Loucy (cell line): Measurements from ENCODE around the gene CHRD.

Source experiments
- H2AFZ ChIP-seq: fragments of 200-600 bp; sonication (generic); 2 replicates; pipeline ENCODE4 v1.6.0; 2016; ENCODE audit warnings: antibody characterized with exemption, mild to moderate bottlenecking, low read length, moderate library complexity
- H3F3A ChIP-seq: fragments of 200-600 bp; 2 replicates; pipeline ENCODE4 v1.6.0; 2016; ENCODE audit warnings: antibody characterized with exemption, low read depth, mild to moderate bottlenecking
- H3K27me3 ChIP-seq: fragments of 200-600 bp; sonication (generic); 2 replicates; pipeline ENCODE4 v1.6.1; 2014; ENCODE audit warnings: low read length, mild to moderate bottlenecking; ENCODE audit not compliant: insufficient read depth, poor library complexity, severe bottlenecking
- H3K36me3 ChIP-seq: fragments of 200-600 bp; sonication (generic); 2 replicates; pipeline ENCODE4 v1.6.1; 2016; ENCODE audit warnings: low read length; ENCODE audit not compliant: insufficient read depth
- H3K4me1 ChIP-seq: fragments of 200-600 bp; sonication (generic); 2 replicates; pipeline ENCODE4 v1.5.1; 2014; ENCODE audit warnings: low read length, mild to moderate bottlenecking; ENCODE audit not compliant: insufficient read depth, poor library complexity, severe bottlenecking
- H3K4me2 ChIP-seq: fragments of 200-600 bp; sonication (generic); 2 replicates; pipeline ENCODE4 v1.6.0; 2014; ENCODE audit warnings: antibody characterized with exemption, low read length, low read depth, mild to moderate bottlenecking; ENCODE audit not compliant: poor library complexity, severe bottlenecking
- H3K4me3 ChIP-seq: fragments of 200-600 bp; sonication (generic); 2 replicates; pipeline ENCODE4 v1.5.1; 2014; ENCODE audit warnings: low read length, mild to moderate bottlenecking, mixed read lengths; ENCODE audit not compliant: poor library complexity, severe bottlenecking
- H3K79me2 ChIP-seq: fragments of 200-600 bp; sonication (generic); 2 replicates; pipeline ENCODE4 v1.6.1; 2014; ENCODE audit warnings: low read length; ENCODE audit not compliant: insufficient read depth
- H3K9ac ChIP-seq: fragments of 200-600 bp; sonication (generic); 2 replicates; pipeline ENCODE4 v1.6.0; 2014; ENCODE audit warnings: mild to moderate bottlenecking, low read depth, low read length, moderate library complexity; ENCODE audit not compliant: poor library complexity, severe bottlenecking
- H3K9me2 ChIP-seq: fragments of 200-600 bp; sonication (generic); replicated peaks from 2 replicates; pipeline ENCODE4 v1.6.1; 2016; ENCODE audit warnings: low read depth, low read length, mixed read lengths
- H3K9me3 ChIP-seq: fragments of 200-600 bp; sonication (generic); 2 replicates; pipeline ENCODE4 v1.6.1; 2014; ENCODE audit warnings: mild to moderate bottlenecking, antibody characterized with exemption, low read length, low read depth; ENCODE audit not compliant: insufficient read depth
- H4K20me1 ChIP-seq: fragments of 200-600 bp; sonication (generic); 2 replicates; pipeline ENCODE4 v1.6.0; 2014; ENCODE audit warnings: antibody characterized with exemption, low read length, mild to moderate bottlenecking; ENCODE audit not compliant: insufficient read depth, poor library complexity, severe bottlenecking
- CTCF ChIP-seq: fragments of 200-600 bp; sonication (generic); conservative IDR thresholded peaks from 2 replicates; pipeline ENCODE4 v1.5.1; 2014; ENCODE audit warnings: mild to moderate bottlenecking, antibody characterized with exemption, low read length
- EZH2phosphoT487 ChIP-seq: fragments of 200-600 bp; IDR thresholded peaks from 2 replicates; pipeline ENCODE4 v1.6.1; 2018; ENCODE audit warnings: antibody characterized with exemption, mild to moderate bottlenecking, moderate library complexity, borderline replicate concordance

Gene CHRD

GRCh38 chr3:184335661-184336546, 44.0 kb upstream of the CHRD start:
- no peaks in the 10 kb centered on the region for H3K9me2 ChIP-seq
- no peaks in the 10 kb centered on the region for H3K27me3 ChIP-seq
- no peaks in the 10 kb centered on the region for H3K79me2 ChIP-seq
- no peak overlapping the region for H3K4me2 ChIP-seq
- no peaks in the 10 kb centered on the region for H3K9me3 ChIP-seq
- H3K36me3 ChIP-seq, result peaks cover 48% of the 10 kb centered on the region; the same call in 1 of the 2 replicates
- no peak overlapping the region for H3K4me3 ChIP-seq
- peaks cover under 1% of the 10 kb centered on the region for H3K4me1 ChIP-seq
- no peaks in the 10 kb centered on the region for H3F3A ChIP-seq
- no peak overlapping the region for H3K9ac ChIP-seq
- no peak for TF ChIP-seq CTCF
- TF ChIP-seq EZH2phosphoT487, result no peak
- H2AFZ ChIP-seq, result no peak overlapping the region
- H4K20me1 ChIP-seq, result peaks cover 21% of the 10 kb centered on the region

- no peaks in the 10 kb centered on the region for H3F3A ChIP-seq
- peaks cover 7% of the 10 kb centered on the region for H3K4me1 ChIP-seq
- H3K9me3 ChIP-seq, result no peaks in the 10 kb centered on the region
- H3K36me3 ChIP-seq, result peaks cover 39% of the 10 kb centered on the region; the same call in 1 of the 2 replicates
- H3K4me3 ChIP-seq, result no peak overlapping the region
- H3K4me2 ChIP-seq, result no peak overlapping the region
- H4K20me1 ChIP-seq, result peaks cover 21% of the 10 kb centered on the region
- no peak overlapping the region for H3K9ac ChIP-seq
- no peak overlapping the region for H2AFZ ChIP-seq
- H3K9me2 ChIP-seq, result no peaks in the 10 kb centered on the region
- TF ChIP-seq EZH2phosphoT487 (no peak), CTCF (no peak)
- no peaks in the 10 kb centered on the region for H3K79me2 ChIP-seq
- H3K27me3 ChIP-seq, result no peaks in the 10 kb centered on the region
These were observed 43.1 kb upstream of the CHRD start for GRCh38 chr3:184336547-184337398.

- Histone ChIP-seq H3K4me3 (no peak within 1 kb of the TSS), H3K9me2 (no peaks in the 10 kb centered on the region), H3K4me2 (no peak within 1 kb of the TSS), H3F3A (no peaks in the 10 kb centered on the region), H3K79me2 (no peaks in the 10 kb centered on the region), H3K27me3 (no peaks in the 10 kb centered on the region), H3K4me1 (peaks cover 7% of the 10 kb centered on the region), H2AFZ (no peak within 1 kb of the TSS), H3K9me3 (no peaks in the 10 kb centered on the region), H3K9ac (no peak within 1 kb of the TSS), H4K20me1 (peaks cover 21% of the 10 kb centered on the region), H3K36me3 (peaks cover 33% of the 10 kb centered on the region; the same call in 1 of the 2 replicates)
- TF ChIP-seq CTCF, result no peak
- no peak for TF ChIP-seq EZH2phosphoT487
These were observed 42.5 kb upstream of the CHRD start, which contains the start of gene FAM131A for GRCh38 chr3:184337399-184337714. Gene FAM131A (plus strand): TSS chr3:184337600. CDS start chr3:184337631, 31 bp downstream.
